GM23338 (cell line): ENCODE results near the gene ATP10B. TPM values are rescaled to one million over a fixed set of nuclear protein-coding genes. Genes with fewer than 3 reads are reported as not detected.

Experiments used
- ATAC-seq: fragments of 200-7000 bp; cut with Tn5 transposase; 3 replicates; pipeline ENCODE4 v1.9.1; 2020
- DNase-seq: peaks from one replicate; pipeline ENCODE4 v3.0.0-alpha.2; 2015; ENCODE audit warnings: low spot score
- H2AFZ ChIP-seq: fragments of 200-600 bp; sonication (generic); 2 replicates; pipeline ENCODE4 v1.8.0; 2016; ENCODE audit warnings: antibody characterized with exemption, mild to moderate bottlenecking, moderate library complexity
- H3F3A ChIP-seq: fragments of 200-600 bp; sonication (generic); replicated peaks from 2 replicates; pipeline ENCODE4 v1.8.0; 2017; ENCODE audit warnings: antibody characterized with exemption, mixed run types, low read depth
- H3K27ac ChIP-seq: fragments of 200-600 bp; sonication (generic); 2 replicates; pipeline ENCODE4 v1.6.1; 2016; ENCODE audit warnings: low read depth
- H3K27me3 ChIP-seq: fragments of 200-600 bp; sonication (generic); 2 replicates; pipeline ENCODE4 v1.8.0; 2016; ENCODE audit warnings: mild to moderate bottlenecking, mixed run types, moderate library complexity; ENCODE audit not compliant: insufficient read depth
- H3K36me3 ChIP-seq: fragments of 200-600 bp; sonication (generic); 2 replicates; pipeline ENCODE4 v1.8.0; 2016; ENCODE audit warnings: mild to moderate bottlenecking; ENCODE audit not compliant: insufficient read depth
- H3K4me1 ChIP-seq: fragments of 200-600 bp; sonication (generic); 2 replicates; pipeline ENCODE4 v1.8.0; 2016; ENCODE audit warnings: mild to moderate bottlenecking, moderate library complexity; ENCODE audit not compliant: insufficient read depth
- H3K4me2 ChIP-seq: fragments of 200-600 bp; sonication (generic); 2 replicates; pipeline ENCODE4 v1.7.1; 2017; ENCODE audit warnings: mixed run types
- H3K4me3 ChIP-seq: fragments of 200-600 bp; sonication (generic); 2 replicates; pipeline ENCODE4 v1.6.1; 2016; ENCODE audit warnings: mixed run types
- H3K79me2 ChIP-seq: fragments of 200-600 bp; sonication (generic); replicated peaks from 2 replicates; pipeline ENCODE4 v1.8.0; 2017; ENCODE audit warnings: mild to moderate bottlenecking; ENCODE audit not compliant: insufficient read depth
- H3K9me2 ChIP-seq: fragments of 200-600 bp; sonication (generic); 2 replicates; pipeline ENCODE4 v1.8.0; 2017; ENCODE audit not compliant: insufficient read depth
- H4K20me1 ChIP-seq: fragments of 200-600 bp; sonication (generic); replicated peaks from 2 replicates; pipeline ENCODE4 v1.8.0; 2017; ENCODE audit warnings: mild to moderate bottlenecking; ENCODE audit not compliant: insufficient read depth
- H3K27ac Mint-ChIP-seq: 2 replicates; pipeline ENCODE4 v1.8.0; 2020; ENCODE audit warnings: inconsistent platforms, mild to moderate bottlenecking, moderate library complexity, mixed read lengths
- H3K27me3 Mint-ChIP-seq: 3 replicates; pipeline ENCODE4 v1.8.0; 2022; ENCODE audit warnings: low read depth, mild to moderate bottlenecking, moderate library complexity, mixed read lengths, inconsistent platforms; ENCODE audit not compliant: insufficient read depth, poor library complexity
- H3K36me3 Mint-ChIP-seq: 3 replicates; pipeline ENCODE4 v1.8.0; 2021; ENCODE audit warnings: low read depth, mild to moderate bottlenecking, inconsistent platforms, moderate library complexity, mixed read lengths
- H3K4me1 Mint-ChIP-seq: 3 replicates; pipeline ENCODE4 v1.8.0; 2020; ENCODE audit warnings: mild to moderate bottlenecking, inconsistent platforms, mixed read lengths
- H3K4me3 Mint-ChIP-seq: 3 replicates; pipeline ENCODE4 v1.8.0; 2021; ENCODE audit warnings: moderate library complexity, mild to moderate bottlenecking, inconsistent platforms, mixed read lengths
- H3K9me3 Mint-ChIP-seq: 3 replicates; pipeline ENCODE4 v1.8.0; 2020; ENCODE audit warnings: moderate library complexity, mild to moderate bottlenecking, inconsistent platforms, mixed read lengths
- CREB1 ChIP-seq: fragments of 250-450 bp; sonication (Bioruptor Pico); IDR thresholded peaks from 2 replicates; pipeline ENCODE4 v1.5.0; 2020; ENCODE audit warnings: low read depth, mild to moderate bottlenecking, moderate library complexity
- CTCF ChIP-seq, 2 experiments: fragments of 200-600 bp in 1 of 2; sonication (generic) in 1 of 2; conservative IDR thresholded peaks; 2 replicates each; pipeline versions ENCODE4 v1.5.1 to v1.6.1; 2016 to 2017; ENCODE audit warnings: antibody characterized with exemption in 2 of 2, low read depth in 2 of 2, mild to moderate bottlenecking in 2 of 2, moderate library complexity in 1 of 2
- ETS1 ChIP-seq: IDR thresholded peaks from 2 replicates; pipeline ENCODE4 v1.6.1; 2016; ENCODE audit warnings: antibody characterized with exemption
- EZH2 ChIP-seq: fragments of 200-600 bp; sonication (generic); IDR thresholded peaks from one replicate; pipeline ENCODE4 v1.8.0; 2017; ENCODE audit warnings: antibody characterized with exemption, mild to moderate bottlenecking, low read depth; ENCODE audit not compliant: unreplicated experiment
- JUNB ChIP-seq: IDR thresholded peaks from one replicate; pipeline ENCODE4 v1.6.1; 2016; ENCODE audit warnings: antibody characterized with exemption; ENCODE audit not compliant: unreplicated experiment
- STAT1 ChIP-seq: IDR thresholded peaks from one replicate; pipeline ENCODE4 v1.6.1; 2016; ENCODE audit warnings: antibody characterized with exemption; ENCODE audit not compliant: unreplicated experiment
- ZNF114 ChIP-seq: fragments of 250-450 bp; sonication (Bioruptor Pico); IDR thresholded peaks from 2 replicates; pipeline ENCODE4 v1.5.0; 2020; ENCODE audit warnings: mild to moderate bottlenecking, moderate library complexity
- ZNF331 ChIP-seq: fragments of 250-450 bp; sonication (Bioruptor Pico); IDR thresholded peaks from 2 replicates; pipeline ENCODE4 v1.5.0; 2020; ENCODE audit warnings: low read depth, mild to moderate bottlenecking, moderate library complexity
- polyA plus RNA-seq: library from polyadenylated mRNA; unstranded; fragments of >200 nt; fragmentation: Nextera tagmentation; extraction: Ambion mirVana; gene quantifications from 2 replicates; pipeline ENCODE4 v1.2.1, GENCODE V29; 2016
- total RNA-seq: library from RNA; depleted of rRNA; stranded (reverse); fragments of >200 nt; shearing (Covaris generic); gene quantifications from 2 replicates; pipeline ENCODE4 v1.2.3, GENCODE V29; 2014
- TF ChIP-seq, protein P1 (sequence below): IDR thresholded peaks from one replicate; pipeline ENCODE4 v1.6.1; 2018; ENCODE audit warnings: antibody characterized with exemption; ENCODE audit not compliant: unreplicated experiment

ATP10B gene
- total and polyA plus RNA-seq, 2 experiments from 2014 or later = 0.11 to 0.14 TPM

GRCh38 chr5:160534125-160534524 lies 317.9 kb downstream of the ATP10B start:
- Histone ChIP-seq H3K9me2 (no peaks in the 10 kb centered on the region), H3K4me1 (peaks cover 9% of the 10 kb centered on the region; the same call in 1 of the 2 replicates), H3K27me3 (no peaks in the 10 kb centered on the region), H3K79me2 (no peaks in the 10 kb centered on the region), H4K20me1 (no peaks in the 10 kb centered on the region), H2AFZ (no peak overlapping the region), H3K27ac (no peak overlapping the region), H3K36me3 (no peaks in the 10 kb centered on the region), H3K4me3 (no peak overlapping the region), H3K4me2 (no peak overlapping the region), H3F3A (no peaks in the 10 kb centered on the region)
- ATAC-seq (no peak), DNase-seq (no peak)
- Mint-ChIP-seq H3K9me3 (no peaks in the 10 kb centered on the region), H3K36me3 (no peaks in the 10 kb centered on the region), H3K27ac (no peak overlapping the region), H3K4me1 (peaks cover 5% of the 10 kb centered on the region; the same call in 2 of the 3 replicates), H3K27me3 (no peaks in the 10 kb centered on the region), H3K4me3 (no peak overlapping the region)
- TF ChIP-seq ZNF114 (CRISPR knock-in tag) (no peak), ZNF331 (CRISPR knock-in tag) (no peak), STAT1 (no peak), JUNB (no peak), CTCF (conservative IDR thresholded peaks at IDR 0.05; ENCODE audit: low read depth in 2 of 2) (no peak), ETS1 (no peak), CREB1 (CRISPR knock-in tag) (no peak), EZH2 (no peak)
- TF ChIP-seq, protein P1, sequence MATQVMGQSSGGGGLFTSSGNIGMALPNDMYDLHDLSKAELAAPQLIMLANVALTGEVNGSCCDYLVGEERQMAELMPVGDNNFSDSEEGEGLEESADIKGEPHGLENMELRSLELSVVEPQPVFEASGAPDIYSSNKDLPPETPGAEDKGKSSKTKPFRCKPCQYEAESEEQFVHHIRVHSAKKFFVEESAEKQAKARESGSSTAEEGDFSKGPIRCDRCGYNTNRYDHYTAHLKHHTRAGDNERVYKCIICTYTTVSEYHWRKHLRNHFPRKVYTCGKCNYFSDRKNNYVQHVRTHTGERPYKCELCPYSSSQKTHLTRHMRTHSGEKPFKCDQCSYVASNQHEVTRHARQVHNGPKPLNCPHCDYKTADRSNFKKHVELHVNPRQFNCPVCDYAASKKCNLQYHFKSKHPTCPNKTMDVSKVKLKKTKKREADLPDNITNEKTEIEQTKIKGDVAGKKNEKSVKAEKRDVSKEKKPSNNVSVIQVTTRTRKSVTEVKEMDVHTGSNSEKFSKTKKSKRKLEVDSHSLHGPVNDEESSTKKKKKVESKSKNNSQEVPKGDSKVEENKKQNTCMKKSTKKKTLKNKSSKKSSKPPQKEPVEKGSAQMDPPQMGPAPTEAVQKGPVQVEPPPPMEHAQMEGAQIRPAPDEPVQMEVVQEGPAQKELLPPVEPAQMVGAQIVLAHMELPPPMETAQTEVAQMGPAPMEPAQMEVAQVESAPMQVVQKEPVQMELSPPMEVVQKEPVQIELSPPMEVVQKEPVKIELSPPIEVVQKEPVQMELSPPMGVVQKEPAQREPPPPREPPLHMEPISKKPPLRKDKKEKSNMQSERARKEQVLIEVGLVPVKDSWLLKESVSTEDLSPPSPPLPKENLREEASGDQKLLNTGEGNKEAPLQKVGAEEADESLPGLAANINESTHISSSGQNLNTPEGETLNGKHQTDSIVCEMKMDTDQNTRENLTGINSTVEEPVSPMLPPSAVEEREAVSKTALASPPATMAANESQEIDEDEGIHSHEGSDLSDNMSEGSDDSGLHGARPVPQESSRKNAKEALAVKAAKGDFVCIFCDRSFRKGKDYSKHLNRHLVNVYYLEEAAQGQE = no peak
